GM18499 (cell line): ENCODE results near the gene ITSN1.
"Not testable (repeated sequence)": the region's sequence is repeated elsewhere in the genome, so short reads cannot be mapped to it uniquely, and the experiment has no call there.

Experiments used
- ATAC-seq: cut with Tn5 transposase; IDR thresholded peaks from one replicate; pipeline ENCODE4 v1.9.1; 2021; ENCODE audit warnings: moderate number of reproducible peaks; ENCODE audit not compliant: insufficient read depth, unreplicated experiment

The ITSN1 gene

DNA sequence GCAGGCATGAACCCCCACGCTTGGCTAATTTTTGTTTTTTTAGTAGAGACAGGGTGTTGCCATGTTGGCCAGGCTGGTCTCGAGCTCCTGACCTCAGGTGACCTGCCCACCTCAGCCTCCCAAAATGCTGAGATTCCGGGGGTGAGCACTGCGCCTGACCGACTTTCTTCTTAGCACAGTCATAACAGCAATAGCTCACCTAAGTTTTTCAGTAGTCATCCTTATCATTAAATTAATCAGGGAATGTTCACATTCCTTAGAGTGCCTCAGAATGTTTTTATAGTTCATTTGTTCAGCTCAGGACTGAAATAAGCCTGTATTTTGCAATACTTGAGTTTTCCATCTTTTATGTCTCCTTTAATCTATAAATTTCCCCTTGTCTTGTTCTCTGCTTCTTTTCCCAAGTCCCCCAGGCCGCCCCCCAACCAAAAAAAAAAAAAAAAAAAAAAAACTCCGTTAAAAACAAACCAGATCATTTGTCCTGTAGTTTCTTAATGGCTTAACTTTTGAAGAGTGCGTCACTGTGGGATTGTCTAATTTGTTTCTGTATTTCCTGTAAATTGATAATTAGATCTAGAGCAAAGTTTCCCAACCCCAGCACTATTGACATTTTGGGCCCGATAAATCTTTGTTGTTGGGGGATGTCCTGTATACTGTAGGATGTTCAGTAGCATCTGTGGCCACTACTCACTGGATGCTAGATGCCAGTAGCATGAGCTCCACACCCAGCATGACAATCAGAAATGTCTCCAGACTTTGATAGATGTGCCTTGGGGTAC is 120.7 kb downstream of the ITSN1 start:
- ATAC-seq = no peak

DNA sequence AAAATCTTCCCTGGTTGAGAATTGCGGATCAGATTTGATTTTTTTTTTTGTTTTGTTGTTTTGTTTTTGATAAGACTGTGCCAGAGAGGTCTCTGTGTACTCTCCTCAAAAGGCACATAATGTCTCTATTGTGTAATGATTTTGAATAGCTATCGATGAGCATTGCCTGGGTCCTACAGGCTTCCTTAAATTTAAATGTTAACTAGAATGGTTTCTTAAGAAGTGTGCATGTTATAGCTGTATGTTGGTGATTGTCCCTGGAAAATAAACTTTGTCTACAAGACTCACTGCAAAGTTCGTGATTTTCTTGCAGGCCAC is 121.2 kb downstream of the ITSN1 start:
- ATAC-seq = no peak

DNA sequence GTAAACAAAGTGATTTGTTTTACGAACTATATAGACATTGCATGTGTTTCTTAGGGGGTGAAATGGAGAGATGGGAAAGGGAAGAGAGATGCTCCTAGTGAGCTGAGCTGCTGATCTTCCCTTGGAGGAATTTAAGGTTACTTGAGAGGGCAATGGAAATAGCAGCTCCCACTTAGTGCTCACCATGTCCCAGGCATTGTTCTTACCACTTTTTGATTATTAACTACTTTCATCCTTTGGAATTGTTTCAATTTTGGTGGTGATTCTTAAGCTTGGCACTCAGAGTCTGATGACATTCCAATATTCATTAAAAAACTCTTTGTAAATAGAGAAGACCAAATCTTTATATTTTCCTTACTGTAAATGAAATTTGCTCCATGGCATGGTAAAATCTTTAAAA is 124.9 kb downstream of the ITSN1 start:
- no peak for ATAC-seq

DNA sequence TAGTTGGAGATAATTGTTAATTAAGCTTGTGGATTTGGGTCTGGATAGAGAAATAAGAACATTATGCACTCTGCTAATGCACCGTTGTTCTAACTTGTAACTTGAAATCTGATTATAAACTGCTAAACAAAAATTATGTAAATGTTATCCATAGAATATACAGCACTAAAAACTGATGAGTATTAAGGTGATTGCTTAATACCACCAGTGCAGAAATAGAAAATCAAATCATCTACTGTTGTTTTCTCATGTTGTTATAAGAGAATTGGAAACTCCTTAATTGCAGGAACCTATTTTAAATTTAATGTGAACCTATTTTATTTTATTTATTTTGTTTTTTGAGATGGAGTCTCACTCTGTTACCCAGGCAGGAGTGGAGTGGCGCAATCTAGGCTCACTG is 125.7 kb downstream of the ITSN1 start:
- ATAC-seq = no peak

DNA sequence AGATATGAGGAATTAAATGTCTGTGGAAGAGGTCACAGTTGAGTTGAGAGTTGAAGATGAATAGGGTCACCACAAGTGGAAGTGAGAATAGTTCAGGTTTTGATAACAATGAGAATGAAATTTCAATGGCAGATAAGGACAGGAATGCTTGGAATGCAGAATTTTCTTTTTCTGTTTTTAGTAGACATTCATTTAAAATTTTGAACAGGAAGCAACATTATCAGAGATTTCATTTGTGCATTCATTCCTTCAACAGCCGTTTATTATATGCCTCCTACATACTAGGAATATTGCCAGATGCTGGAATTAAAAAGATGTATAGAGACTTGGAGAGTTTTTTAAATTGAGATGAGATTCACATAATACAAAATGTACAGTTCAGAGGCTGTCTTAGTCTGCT is 126.8 kb downstream of the ITSN1 start:
- no peak for ATAC-seq

DNA sequence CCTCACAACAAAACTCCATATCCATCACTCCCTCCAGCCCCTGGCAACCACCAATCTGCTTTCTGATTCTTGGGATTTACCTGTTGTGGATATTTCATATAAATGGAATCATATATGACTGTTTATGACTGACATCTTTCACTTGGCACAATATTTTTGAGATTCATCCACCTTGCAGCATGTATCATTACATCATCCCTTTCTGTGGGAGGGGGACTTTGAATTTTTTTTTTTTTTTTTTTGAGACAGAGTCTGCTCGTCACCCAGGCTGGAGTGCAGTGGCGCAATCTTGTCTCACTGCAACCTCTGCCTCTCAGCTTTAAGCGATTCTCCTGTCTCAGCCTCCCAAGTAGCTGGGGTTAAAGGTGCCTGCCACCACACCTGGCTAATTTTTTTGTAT is 128.2 kb downstream of the ITSN1 start:
- no peak for ATAC-seq

DNA sequence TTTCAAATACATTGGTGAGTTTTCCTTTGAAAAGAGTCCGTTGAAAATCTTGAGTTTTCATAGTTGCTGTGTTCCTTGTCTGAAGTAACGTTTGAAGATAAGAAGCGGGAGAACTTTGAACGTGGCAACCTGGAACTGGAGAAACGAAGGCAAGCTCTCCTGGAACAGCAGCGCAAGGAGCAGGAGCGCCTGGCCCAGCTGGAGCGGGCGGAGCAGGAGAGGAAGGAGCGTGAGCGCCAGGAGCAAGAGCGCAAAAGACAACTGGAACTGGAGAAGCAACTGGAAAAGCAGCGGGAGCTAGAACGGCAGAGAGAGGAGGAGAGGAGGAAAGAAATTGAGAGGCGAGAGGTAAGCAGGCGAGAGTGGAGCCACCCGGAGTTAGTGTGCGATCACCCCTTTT is 129.7 kb downstream of the ITSN1 start:
- no peak for ATAC-seq

DNA sequence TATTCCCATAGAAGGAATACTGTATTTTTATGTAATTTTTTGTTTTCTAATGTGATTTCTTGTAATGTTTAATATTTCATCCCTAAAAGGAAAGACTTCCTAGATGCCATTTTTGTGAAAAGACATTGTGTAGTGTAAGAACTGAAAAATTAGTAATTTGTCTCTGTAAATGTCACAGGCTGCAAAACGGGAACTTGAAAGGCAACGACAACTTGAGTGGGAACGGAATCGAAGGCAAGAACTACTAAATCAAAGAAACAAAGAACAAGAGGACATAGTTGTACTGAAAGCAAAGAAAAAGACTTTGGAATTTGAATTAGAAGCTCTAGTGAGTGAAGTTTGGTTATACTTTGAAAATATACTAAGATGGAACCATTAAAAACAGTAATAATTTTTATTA is 132.2 kb downstream of the ITSN1 start:
- no peak for ATAC-seq

DNA sequence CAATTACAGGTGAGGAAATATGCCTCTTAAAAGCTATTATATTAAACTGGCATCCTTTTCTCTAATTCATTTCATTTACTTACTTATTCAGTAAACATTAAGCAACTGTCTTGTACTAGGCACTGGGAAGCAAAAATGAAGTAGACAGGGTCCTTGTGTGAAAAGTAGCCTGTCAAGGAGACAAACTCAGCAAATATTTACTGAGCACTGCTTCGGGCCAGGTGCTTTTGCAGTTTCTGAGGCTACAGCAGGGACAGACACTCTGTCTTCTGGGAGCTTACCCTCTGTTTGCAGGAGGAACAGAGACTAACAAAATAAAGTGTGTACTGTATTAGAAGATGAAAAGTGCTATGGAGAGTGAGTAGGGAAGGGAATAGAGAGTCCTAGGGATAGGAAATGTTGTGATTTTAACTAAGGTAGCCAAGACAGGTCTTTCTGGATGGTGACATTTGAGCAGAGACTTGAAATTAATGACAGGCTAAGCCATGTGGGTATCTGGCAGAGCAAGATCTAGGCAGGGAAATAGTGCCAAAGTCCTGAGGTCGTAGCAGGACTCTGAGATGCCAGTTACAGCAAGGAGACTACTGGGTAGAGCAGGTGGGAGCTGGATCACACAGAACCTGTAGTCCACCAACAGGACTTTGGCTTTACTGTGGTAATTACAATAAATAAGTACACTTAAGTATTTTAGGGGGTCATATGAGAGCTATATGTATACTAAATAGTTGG is 133.0 kb downstream of the ITSN1 start:
- no peak for ATAC-seq

DNA sequence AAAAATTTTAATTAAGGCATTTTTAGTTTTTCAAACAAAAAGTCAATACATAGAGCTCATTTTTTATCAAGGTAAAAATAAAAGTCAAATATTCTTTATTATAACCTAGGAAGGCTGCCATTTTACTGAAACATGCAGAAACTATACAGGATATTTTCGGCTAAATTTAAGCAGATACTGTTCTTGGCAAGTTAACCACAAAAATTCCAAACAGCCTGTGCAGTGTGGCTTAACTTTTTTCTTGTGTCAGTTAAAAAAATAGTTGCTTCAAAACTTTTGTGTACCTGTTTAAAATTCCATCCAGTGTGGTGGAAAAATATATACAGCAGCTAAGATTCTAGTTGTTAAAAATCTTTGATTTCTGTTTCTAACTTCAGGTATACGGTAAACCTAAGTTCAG is 138.3 kb downstream of the ITSN1 start:
- no peak for ATAC-seq

DNA sequence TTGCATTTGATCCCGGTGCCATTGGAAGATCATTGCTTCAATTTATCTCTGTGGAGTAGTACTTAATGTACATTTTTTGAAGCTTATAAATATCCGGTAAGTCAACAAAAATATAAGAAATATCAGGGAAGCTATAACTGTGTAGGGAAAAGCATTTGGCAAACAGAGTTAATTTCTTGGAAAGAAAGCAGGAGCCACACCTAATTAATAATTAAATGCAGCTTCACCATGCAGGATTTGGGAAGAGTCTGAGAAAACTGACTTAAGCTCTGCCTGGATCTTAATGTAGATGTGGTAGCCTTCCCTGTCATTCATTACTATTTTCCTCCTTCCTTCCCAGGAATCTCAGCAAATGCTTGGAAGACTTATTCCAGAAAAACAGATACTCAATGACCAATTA is 138.8 kb downstream of the ITSN1 start:
- ATAC-seq = no peak

DNA sequence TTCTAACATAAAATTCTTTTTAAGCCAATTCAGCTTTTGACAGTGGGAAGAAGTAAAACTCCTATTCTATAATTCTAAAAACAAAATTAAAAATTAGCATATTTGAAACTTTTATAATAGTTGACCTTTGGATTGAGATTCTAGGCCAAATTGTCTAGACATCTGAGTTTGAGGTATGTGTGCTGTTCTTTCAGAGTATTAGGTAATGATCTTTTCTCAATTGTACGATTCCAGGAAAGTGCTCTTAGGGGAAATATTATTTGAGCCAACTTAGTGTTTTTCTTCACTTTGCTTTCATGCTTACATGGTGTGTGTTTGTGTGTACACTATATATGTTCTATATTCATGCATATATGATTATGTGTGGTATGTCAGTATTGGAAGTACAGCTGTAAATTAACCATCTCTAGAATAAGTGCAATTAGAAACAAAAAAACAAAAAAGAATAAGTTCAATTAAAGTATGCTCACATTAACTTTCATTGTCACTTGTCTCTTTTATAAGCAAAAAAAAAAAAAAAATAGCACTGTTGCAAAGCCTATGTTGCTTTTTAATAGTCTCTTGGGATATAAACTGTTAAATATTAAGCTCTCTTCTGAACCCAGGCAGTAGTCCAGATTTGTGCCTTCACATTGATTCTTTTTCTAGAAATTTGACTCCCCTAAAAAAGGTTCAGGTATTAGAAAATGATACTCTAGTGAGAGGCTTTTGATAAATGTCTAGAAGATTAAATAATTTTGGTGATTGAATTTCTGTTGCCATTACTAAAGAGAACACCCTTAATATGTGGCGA is 141.1 kb downstream of the ITSN1 start:
- ATAC-seq = no peak

DNA sequence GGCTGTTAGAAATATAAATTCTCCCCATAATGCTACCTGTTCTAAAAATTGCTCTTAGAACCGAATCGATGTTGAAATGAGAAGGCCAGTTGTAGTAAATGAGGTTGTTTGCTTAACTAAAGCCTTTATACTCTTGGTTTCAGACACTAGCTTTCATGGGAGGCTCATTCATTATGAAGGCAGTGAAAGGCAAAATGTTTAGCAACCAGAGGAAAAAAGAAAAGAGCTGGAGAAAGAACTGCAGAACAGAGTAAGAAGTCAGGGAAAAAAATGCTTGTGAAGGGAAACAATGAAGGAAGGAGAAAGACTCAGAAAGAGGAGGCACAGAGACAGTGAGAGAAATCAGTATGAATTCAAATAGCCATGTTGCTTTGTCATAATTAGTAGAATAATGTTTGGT is 145.1 kb downstream of the ITSN1 start:
- ATAC-seq = no peak

DNA sequence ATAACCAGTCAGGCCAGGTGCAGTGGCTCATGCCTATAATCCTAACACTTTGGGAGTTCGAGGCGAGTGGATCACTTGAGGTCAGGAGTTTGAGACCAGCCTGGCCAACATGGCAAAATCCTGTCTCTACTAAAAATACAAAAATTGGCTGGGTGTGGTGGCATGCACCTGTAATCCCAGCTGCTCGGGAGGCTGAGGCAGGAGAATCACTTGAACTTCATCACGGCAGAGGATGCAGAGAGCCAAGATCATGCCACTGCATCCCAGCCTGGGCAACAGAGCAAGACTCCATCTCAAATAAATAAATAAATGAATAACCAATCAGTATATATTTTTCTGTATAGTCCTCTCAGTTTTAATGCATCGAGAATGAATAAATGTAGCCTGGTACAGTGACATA is 146.1 kb downstream of the ITSN1 start:
- ATAC-seq = not testable (repeated sequence)

DNA sequence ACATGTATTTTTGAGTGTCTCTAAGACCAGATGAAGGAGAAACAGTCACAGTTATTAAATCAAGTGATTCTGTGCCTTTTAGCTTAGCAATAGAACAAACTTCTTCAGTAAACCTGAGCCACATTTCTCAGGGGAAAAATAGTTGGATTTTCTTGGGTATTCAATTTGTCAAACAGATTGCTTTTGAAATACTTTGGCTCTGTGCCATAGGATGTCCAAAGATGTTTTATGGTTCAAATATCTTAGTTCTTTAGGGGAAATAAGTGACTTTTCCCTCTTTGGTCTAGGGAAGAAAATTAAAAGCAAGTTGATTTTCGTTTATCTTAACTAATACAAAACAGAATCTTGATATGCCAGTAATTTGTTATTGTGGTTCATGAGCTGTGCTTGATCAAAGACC is 147.4 kb downstream of the ITSN1 start:
- no peak for ATAC-seq

DNA sequence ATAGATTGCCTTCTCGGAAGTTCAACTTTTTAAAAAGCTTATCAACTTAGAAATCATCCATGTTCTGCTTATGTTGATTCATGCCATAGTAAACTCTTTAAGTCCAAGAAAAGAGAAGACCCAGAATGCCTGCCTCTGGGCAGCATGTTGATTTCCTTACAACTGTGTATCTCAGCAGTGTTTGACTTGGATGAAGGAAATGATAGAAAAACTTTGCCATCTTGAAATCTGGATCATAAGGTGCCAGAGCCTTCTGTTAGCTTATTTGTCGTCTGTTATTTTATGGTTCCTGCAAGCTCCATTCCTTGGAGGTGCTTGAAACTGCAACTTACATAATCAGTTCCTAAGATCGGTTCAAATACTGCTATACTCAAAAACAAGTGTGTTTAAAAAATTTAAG is 148.8 kb downstream of the ITSN1 start:
- no peak for ATAC-seq

DNA sequence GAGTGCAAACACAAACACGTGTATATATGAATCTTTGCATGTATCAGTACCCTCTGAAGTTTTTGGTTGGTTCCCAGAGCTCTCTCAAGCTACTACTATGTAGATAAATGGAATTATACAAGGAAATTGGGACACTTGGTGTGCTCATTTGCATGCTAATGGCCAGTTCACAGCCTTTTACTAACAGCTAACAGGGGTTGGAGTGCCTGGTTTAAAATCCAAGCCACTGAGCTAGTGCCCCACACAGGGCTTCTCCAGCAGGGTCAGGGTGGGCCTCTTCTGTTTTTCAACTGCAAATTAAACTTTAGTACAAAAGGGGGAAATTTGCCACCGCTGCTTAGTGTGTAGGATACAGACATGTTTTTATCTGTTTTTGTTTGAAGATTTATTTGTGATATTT is 152.3 kb downstream of the ITSN1 start:
- no peak for ATAC-seq

DNA sequence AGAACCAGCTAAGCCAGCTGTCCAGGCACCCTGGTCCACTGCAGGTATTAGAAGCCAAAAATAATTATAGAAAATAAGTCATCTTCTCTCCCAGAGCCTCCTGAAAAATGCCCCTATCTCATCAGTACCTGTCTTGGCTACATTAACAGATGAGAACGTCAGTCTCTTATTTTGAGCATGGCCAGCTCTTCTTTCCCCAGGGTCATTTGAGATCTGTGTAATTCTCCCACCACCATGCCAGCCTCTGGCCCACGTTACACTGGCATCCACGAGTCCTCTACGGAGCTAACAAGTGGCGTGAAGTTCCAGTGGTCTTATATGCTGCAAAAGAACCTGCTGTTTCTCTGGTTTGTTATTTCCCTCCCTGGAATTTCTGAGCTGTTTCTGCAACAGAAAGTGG is 155.3 kb downstream of the ITSN1 start:
- ATAC-seq = no peak

DNA sequence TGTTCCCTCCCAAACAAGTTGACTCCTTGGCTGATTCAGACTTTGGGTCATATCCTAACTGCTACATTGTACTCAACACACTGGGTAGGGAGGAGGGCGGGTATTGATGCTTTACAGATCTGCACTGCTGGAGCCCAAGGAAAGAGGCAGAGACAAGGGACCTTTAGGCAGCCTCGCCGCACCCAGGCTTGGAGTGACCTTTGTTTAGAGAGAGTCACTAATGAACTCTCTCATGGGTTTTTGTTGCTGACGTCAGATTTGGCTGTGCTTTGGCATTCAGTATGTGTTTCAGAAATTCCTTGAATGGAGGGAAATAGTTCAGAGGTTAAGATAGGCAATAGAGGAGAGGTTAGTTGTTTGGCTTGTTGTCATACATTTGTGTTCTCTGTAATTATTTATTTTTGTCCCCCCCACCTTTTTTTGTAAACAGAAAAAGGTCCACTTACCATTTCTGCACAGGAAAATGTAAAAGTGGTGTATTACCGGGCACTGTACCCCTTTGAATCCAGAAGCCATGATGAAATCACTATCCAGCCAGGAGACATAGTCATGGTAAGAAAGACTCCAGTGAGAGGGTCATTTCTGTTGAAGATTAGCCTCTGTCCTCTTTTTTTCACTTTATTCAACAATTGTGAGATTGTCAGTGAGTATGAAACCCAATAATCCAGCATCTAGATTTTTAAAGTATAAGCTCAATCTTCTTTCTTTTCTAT is 157.2 kb downstream of the ITSN1 start:
- no peak for ATAC-seq

DNA sequence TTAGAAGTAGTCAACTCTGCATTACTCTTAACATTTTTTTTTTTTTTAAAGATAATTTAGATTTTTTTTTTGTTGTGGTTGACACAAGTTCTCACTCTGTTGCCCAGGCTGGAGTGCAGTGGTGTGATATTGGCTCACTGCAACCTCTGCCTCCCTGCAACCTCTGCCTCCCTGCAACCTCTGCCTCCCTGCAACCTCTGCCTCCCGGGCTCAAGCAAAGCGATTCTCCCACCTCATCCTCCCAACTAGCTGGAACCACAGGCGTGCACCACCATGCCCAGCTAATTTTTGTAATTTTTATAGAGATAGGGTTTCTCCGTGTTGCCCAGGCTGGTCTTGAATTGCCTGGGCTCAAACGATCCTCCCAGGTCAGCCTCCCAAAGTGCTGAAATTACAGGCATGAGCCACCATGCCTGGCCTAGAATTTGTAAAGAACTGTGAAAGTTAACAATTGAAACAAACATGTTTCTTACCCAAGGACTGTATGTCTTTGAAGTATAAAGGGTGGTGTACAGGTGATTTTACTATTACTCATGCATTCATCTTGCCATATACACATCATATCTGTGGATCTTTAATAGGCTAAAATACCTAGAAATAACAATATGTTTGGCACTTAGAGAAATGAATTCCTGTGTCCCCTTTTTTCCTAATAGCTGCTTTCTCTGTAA is 158.6 kb downstream of the ITSN1 start:
- ATAC-seq = no peak
